Neural progenitor cell (in vitro differentiated cells): ENCODE measurements around the gene GRK6. TPM values are rescaled to one million over a fixed set of nuclear protein-coding genes. Genes with fewer than 3 reads are reported as not detected.

ENCODE experiments used
- DNase-seq: peaks from one replicate; pipeline ENCODE4 v3.0.0-alpha.2; 2016; ENCODE audit warnings: low spot score
- H2AFZ ChIP-seq: fragments of 200-600 bp; sonication (generic); replicated peaks from 2 replicates; pipeline ENCODE4 v1.6.1; 2016; ENCODE audit warnings: antibody characterized with exemption
- H3F3A ChIP-seq: fragments of 200-600 bp; sonication (generic); 2 replicates; pipeline ENCODE4 v1.6.1; 2016; ENCODE audit warnings: antibody characterized with exemption, low read depth
- H3K27ac ChIP-seq: fragments of 200-600 bp; sonication (generic); 2 replicates; pipeline ENCODE4 v1.5.1; 2016; ENCODE audit warnings: mild to moderate bottlenecking
- H3K27me3 ChIP-seq: fragments of 200-600 bp; sonication (generic); 2 replicates; pipeline ENCODE4 v1.6.1; 2016; ENCODE audit warnings: mild to moderate bottlenecking, moderate library complexity
- H3K36me3 ChIP-seq: fragments of 200-600 bp; sonication (generic); 2 replicates; pipeline ENCODE4 v1.5.1; 2016
- H3K4me1 ChIP-seq: fragments of 200-600 bp; sonication (generic); 2 replicates; pipeline ENCODE4 v1.6.1; 2016; ENCODE audit warnings: mixed run types
- H3K4me2 ChIP-seq: fragments of 200-600 bp; sonication (generic); 2 replicates; pipeline ENCODE4 v1.6.1; 2016
- H3K4me3 ChIP-seq: fragments of 200-600 bp; sonication (generic); 2 replicates; pipeline ENCODE4 v1.5.1; 2016
- H3K79me2 ChIP-seq: fragments of 200-600 bp; sonication (generic); 2 replicates; pipeline ENCODE4 v1.6.1; 2016; ENCODE audit warnings: low read depth
- H3K9ac ChIP-seq: fragments of 200-600 bp; sonication (generic); 2 replicates; pipeline ENCODE4 v1.6.1; 2016
- H3K9me3 ChIP-seq: fragments of 200-600 bp; sonication (generic); 2 replicates; pipeline ENCODE4 v1.5.1; 2016; ENCODE audit warnings: low read depth
- H4K20me1 ChIP-seq: fragments of 200-600 bp; sonication (generic); 2 replicates; pipeline ENCODE4 v1.6.1; 2016; ENCODE audit warnings: low read depth
- H3K27ac Mint-ChIP-seq: 3 replicates; pipeline ENCODE4 v1.8.0; 2021; ENCODE audit warnings: mixed read lengths
- H3K27me3 Mint-ChIP-seq: 2 replicates; pipeline ENCODE4 v1.8.0; 2022; ENCODE audit warnings: low read depth, mild to moderate bottlenecking, inconsistent platforms, moderate library complexity, mixed read lengths; ENCODE audit not compliant: insufficient read depth
- H3K36me3 Mint-ChIP-seq: 3 replicates; pipeline ENCODE4 v1.8.0; 2021; ENCODE audit warnings: mixed read lengths
- H3K4me1 Mint-ChIP-seq: 3 replicates; pipeline ENCODE4 v1.8.0; 2021; ENCODE audit warnings: mixed read lengths
- H3K4me3 Mint-ChIP-seq: 3 replicates; pipeline ENCODE4 v1.8.0; 2021; ENCODE audit warnings: mild to moderate bottlenecking, moderate library complexity, mixed read lengths
- H3K9me3 Mint-ChIP-seq: 3 replicates; pipeline ENCODE4 v1.8.0; 2020; ENCODE audit warnings: mixed read lengths
- EZH2 ChIP-seq: fragments of 200-600 bp; sonication (generic); IDR thresholded peaks from 2 replicates; pipeline ENCODE4 v1.6.1; 2017; ENCODE audit warnings: antibody characterized with exemption, mild to moderate bottlenecking, moderate library complexity
- EZH2phosphoT487 ChIP-seq: fragments of 200-600 bp; sonication (generic); IDR thresholded peaks from 2 replicates; pipeline ENCODE4 v1.6.1; 2017; ENCODE audit warnings: antibody characterized with exemption
- total RNA-seq: library from RNA; depleted of rRNA; stranded (reverse); fragments of >200 nt; gene quantifications from 2 replicates; pipeline ENCODE4 v1.2.3, GENCODE V29; 2015; ENCODE audit warnings: low replicate concordance
- TF ChIP-seq, protein P1 (sequence below): fragments of 200-600 bp; sonication (generic); IDR thresholded peaks from 2 replicates; pipeline ENCODE4 v1.5.1; 2017; ENCODE audit warnings: antibody characterized with exemption, mild to moderate bottlenecking

Gene GRK6
- total RNA-seq, 1 donor from 2014 or later, result 24.0 TPM

DNA sequence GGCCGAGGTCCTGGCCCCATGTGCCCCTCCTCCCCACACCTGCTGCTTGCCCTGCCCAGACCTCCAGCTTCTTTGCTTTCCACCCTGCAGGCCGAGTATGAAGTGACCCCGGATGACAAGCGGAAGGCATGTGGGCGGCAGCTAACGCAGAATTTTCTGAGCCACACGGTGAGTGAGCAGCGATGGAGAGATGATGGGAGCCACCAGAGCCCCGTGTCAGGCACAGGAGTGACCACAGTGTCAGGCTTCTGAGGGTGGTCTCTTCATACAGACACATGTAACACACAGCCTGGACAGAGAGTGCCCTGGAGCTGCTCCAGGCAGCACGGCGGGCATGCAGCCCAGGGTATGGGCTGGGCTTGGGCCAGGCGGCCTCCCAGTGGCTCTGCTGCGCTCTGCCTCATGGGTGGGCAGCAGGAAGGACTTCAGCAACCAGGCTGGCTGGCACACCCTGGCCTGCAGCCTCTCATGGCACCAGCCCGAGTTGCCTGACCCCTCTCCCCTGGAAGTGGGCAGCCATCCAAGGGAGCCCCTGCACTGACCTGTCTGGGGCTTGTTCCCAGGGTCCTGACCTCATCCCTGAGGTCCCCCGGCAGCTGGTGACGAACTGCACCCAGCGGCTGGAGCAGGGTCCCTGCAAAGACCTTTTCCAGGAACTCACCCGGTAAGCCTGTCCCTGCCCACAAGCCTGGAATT lies 5.8 kb downstream of the GRK6 start:
- Histone ChIP-seq H3K36me3 (no peaks in the 10 kb centered on the region), H3K4me1 (peaks cover 7% of the 10 kb centered on the region), H3K4me2 (no peak overlapping the region), H3K9me3 (no peaks in the 10 kb centered on the region), H4K20me1 (peaks cover 28% of the 10 kb centered on the region), H3K9ac (no peak overlapping the region), H3K27me3 (no peaks in the 10 kb centered on the region), H2AFZ (no peak overlapping the region), H3K79me2 (peaks cover 26% of the 10 kb centered on the region), H3K4me3 (no peak overlapping the region), H3F3A (no peaks in the 10 kb centered on the region), H3K27ac (no peak overlapping the region)
- DNase-seq, result no peak
- Mint-ChIP-seq H3K4me1 (peaks cover 21% of the 10 kb centered on the region), H3K27ac (no peak overlapping the region), H3K9me3 (no peaks in the 10 kb centered on the region), H3K4me3 (no peak overlapping the region), H3K27me3 (peaks cover 3% of the 10 kb centered on the region), H3K36me3 (peaks cover 9% of the 10 kb centered on the region)
- TF ChIP-seq, protein P1, sequence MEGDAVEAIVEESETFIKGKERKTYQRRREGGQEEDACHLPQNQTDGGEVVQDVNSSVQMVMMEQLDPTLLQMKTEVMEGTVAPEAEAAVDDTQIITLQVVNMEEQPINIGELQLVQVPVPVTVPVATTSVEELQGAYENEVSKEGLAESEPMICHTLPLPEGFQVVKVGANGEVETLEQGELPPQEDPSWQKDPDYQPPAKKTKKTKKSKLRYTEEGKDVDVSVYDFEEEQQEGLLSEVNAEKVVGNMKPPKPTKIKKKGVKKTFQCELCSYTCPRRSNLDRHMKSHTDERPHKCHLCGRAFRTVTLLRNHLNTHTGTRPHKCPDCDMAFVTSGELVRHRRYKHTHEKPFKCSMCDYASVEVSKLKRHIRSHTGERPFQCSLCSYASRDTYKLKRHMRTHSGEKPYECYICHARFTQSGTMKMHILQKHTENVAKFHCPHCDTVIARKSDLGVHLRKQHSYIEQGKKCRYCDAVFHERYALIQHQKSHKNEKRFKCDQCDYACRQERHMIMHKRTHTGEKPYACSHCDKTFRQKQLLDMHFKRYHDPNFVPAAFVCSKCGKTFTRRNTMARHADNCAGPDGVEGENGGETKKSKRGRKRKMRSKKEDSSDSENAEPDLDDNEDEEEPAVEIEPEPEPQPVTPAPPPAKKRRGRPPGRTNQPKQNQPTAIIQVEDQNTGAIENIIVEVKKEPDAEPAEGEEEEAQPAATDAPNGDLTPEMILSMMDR, result no peak

DNA sequence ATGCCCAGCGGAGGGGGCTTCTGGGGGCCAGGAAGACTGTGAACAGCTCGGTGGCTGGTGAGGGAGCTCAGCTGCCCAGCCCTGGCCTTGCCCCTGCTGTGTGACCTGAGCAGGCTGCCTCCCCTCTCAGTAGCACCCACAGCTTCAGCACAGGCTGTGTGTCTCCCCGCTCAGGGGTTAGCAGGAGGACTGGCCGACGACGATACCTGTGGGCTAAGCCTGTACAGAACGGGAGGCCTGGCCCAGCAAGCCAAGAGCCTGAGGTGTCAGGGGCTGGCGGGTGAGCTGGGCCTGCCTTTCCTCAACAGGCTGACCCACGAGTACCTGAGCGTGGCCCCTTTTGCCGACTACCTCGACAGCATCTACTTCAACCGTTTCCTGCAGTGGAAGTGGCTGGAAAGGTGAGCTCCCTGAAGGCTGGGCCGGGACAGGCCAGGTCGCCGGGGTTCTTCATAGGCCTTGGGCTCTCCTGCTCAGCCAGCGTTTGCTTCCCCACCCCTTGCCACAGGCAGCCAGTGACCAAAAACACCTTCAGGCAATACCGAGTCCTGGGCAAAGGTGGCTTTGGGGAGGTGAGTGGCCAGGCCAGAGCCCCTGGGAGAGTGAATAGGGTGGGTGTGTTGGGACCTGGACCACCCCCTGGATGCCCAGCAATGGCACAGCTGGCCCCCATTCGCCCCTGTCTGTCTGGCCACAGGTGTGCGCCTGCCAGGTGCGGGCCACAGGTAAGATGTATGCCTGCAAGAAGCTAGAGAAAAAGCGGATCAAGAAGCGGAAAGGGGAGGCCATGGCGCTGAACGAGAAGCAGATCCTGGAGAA lies 6.6 kb downstream of the GRK6 start:
- no peak overlapping the region for H3K4me2 ChIP-seq
- Mint-ChIP-seq H3K4me1 (peaks cover 16% of the 10 kb centered on the region), H3K36me3 (peaks cover 13% of the 10 kb centered on the region), H3K27me3 (peaks cover 3% of the 10 kb centered on the region), H3K9me3 (no peaks in the 10 kb centered on the region), H3K27ac (no peak overlapping the region), H3K4me3 (no peak overlapping the region)
- peaks cover 20% of the 10 kb centered on the region for H4K20me1 ChIP-seq
- H3K9me3 ChIP-seq, result no peaks in the 10 kb centered on the region
- DNase-seq, result no peak
- H2AFZ ChIP-seq, result no peak overlapping the region
- H3K79me2 ChIP-seq, result peaks cover 18% of the 10 kb centered on the region
- no peak overlapping the region for H3K27ac ChIP-seq
- no peak overlapping the region for H3K4me3 ChIP-seq
- no peaks in the 10 kb centered on the region for H3K36me3 ChIP-seq
- TF ChIP-seq, protein P1, result no peak
- TF ChIP-seq EZH2phosphoT487 (no peak), EZH2 (no peak)
- H3K4me1 ChIP-seq, result no peaks in the 10 kb centered on the region
- H3K9ac ChIP-seq, result no peak overlapping the region
- H3F3A ChIP-seq, result peaks cover 2% of the 10 kb centered on the region
- H3K27me3 ChIP-seq, result no peaks in the 10 kb centered on the region

DNA sequence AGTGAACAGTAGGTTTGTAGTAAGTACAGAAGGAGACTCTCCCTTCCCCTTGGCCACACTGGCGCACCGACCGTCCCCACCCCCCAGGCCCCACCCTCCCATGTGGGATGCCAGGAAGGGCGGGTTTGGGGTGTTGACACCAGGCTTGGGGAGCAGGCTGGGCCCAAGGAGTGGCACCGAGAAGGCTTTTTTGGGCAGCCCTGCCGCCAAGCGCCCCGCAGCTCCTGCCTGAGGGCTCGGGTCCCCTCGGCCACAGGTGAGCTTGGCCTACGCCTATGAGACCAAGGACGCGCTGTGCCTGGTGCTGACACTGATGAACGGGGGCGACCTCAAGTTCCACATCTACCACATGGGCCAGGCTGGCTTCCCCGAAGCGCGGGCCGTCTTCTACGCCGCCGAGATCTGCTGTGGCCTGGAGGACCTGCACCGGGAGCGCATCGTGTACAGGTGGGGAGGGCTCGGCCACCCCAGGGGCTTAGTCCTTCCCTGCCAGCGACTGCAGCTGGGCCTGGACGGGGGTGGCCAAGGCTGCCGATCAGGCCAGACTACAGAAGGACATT lies 7.3 kb downstream of the GRK6 start:
- H3K9me3 Mint-ChIP-seq, result no peaks in the 10 kb centered on the region
- H3K27ac ChIP-seq, result no peak overlapping the region

More for the DNA sequence above, 7.3 kb downstream of the GRK6 start:
- no peaks in the 10 kb centered on the region for H3K9me3 ChIP-seq
- no peaks in the 10 kb centered on the region for H3K27me3 ChIP-seq
- no peak overlapping the region for H3K4me3 ChIP-seq
- no peaks in the 10 kb centered on the region for H3K4me1 ChIP-seq
- no peak for TF ChIP-seq EZH2
- no peak for TF ChIP-seq EZH2phosphoT487
- TF ChIP-seq, protein P1, result no peak
- Mint-ChIP-seq H3K27me3 (peaks cover 3% of the 10 kb centered on the region), H3K4me3 (no peak overlapping the region), H3K27ac (no peak overlapping the region), H3K36me3 (peaks cover 16% of the 10 kb centered on the region), H3K4me1 (peaks cover 13% of the 10 kb centered on the region)
- H3K4me2 ChIP-seq, result no peak overlapping the region
- H3F3A ChIP-seq, result peaks cover 2% of the 10 kb centered on the region
- peaks cover 11% of the 10 kb centered on the region for H3K79me2 ChIP-seq
- H4K20me1 ChIP-seq, result peaks cover 13% of the 10 kb centered on the region
- no peak overlapping the region for H3K9ac ChIP-seq
- H2AFZ ChIP-seq, result no peak overlapping the region
- H3K36me3 ChIP-seq, result no peaks in the 10 kb centered on the region
- no peak for DNase-seq
